A549 (cell line): Measurements from ENCODE around the gene PORCN. TPM values are rescaled to one million over a fixed set of nuclear protein-coding genes. Genes with fewer than 3 reads are reported as not detected.

Experiments used
- ATAC-seq, 2 experiments: fragments of 200-7000 bp in 1 of 2; fragments of >200 bp in 1 of 2; cut with Nextera tagmentation in 1 of 2; cut with Tn5 transposase in 1 of 2; 3 replicates each; pipeline versions ENCODE4 v1.8.0 to v1.9.1; 2018 to 2020; ENCODE audit warnings: mild to moderate bottlenecking in 1 of 2, moderate library complexity in 1 of 2
- CTCF ChIA-PET: fragments of 300-600 bp; sonication (Branson Sonifier 250); formaldehyde crosslinking; extraction: SDS; loops from one replicate; lab custom pipeline; 2021; ENCODE audit warnings: antibody characterized with exemption, inconsistent platforms; lab: Yijun Ruan, JAX
- POLR2A ChIA-PET: fragments of 350-600 bp; formaldehyde crosslinking; extraction: SDS; loops from one replicate; lab custom pipeline; 2021; ENCODE audit warnings: antibody characterized with exemption, inconsistent platforms; lab: Yijun Ruan, JAX
- DNase-seq, 2 experiments: peaks; one replicate each; pipeline versions ENCODE4 v3.0.0 to v3.0.0-alpha.2; 2011 to 2016; ENCODE audit warnings: low read depth in 1 of 2, low spot score in 1 of 2
- FAIRE-seq: peaks from 2 replicates; lab custom pipeline; 2011; peaks lifted over from hg19 to GRCh38; lab: Jason Lieb, UNC
- H3K27ac ChIP-seq, 2 experiments: fragments of >200 bp; sonication (Bioruptor Twin); formaldehyde crosslinking; 3 replicates each; pipeline ENCODE4 v1.5.1; 2016 to 2017
- H3K4me1 ChIP-seq: fragments of >200 bp; sonication (Bioruptor Twin); formaldehyde crosslinking; 3 replicates; pipeline ENCODE4 v1.6.1; 2016
- H3K4me2 ChIP-seq: fragments of >200 bp; sonication (Bioruptor Twin); formaldehyde crosslinking; 3 replicates; pipeline ENCODE4 v1.6.1; 2016
- H3K4me3 ChIP-seq: fragments of >200 bp; sonication (Bioruptor Twin); formaldehyde crosslinking; 3 replicates; pipeline ENCODE4 v1.5.1; 2016
- H3K9me3 ChIP-seq: fragments of >200 bp; sonication (Bioruptor Twin); formaldehyde crosslinking; 3 replicates; pipeline ENCODE4 v1.6.1; 2016
- BHLHE40 ChIP-seq: IDR thresholded peaks from 2 replicates; pipeline ENCODE4 v1.6.1; 2012; ENCODE audit warnings: low read depth, low read length, inconsistent platforms
- CBX8 ChIP-seq: fragments of 200-600 bp; sonication (generic); IDR thresholded peaks from 2 replicates; pipeline ENCODE4 v1.6.1; 2016
- CTCF ChIP-seq: fragments of >200 bp; sonication (Bioruptor Twin); formaldehyde crosslinking; IDR thresholded peaks from 3 replicates; pipeline ENCODE4 v1.5.1; 2016
- EHF ChIP-seq: fragments of 250-450 bp; sonication (Bioruptor Pico); IDR thresholded peaks from 2 replicates; pipeline ENCODE4 v1.5.0; 2020; ENCODE audit warnings: mild to moderate bottlenecking
- ELK1 ChIP-seq: fragments of 150-350 bp; IDR thresholded peaks from 2 replicates; pipeline ENCODE4 v1.6.1; 2014; ENCODE audit warnings: low read depth, mild to moderate bottlenecking, low read length
- EP300 ChIP-seq, 2 experiments: fragments of >200 bp; sonication (Bioruptor Twin); formaldehyde crosslinking; IDR thresholded peaks; 2 replicates in 1 of 2; 3 replicates in 1 of 2; pipeline ENCODE4 v1.6.1; 2016 to 2017
- ESRRA ChIP-seq: fragments of 150-350 bp; IDR thresholded peaks from 2 replicates; pipeline ENCODE4 v1.6.1; 2014; ENCODE audit warnings: mild to moderate bottlenecking, low read length, borderline replicate concordance
- FOSL2 ChIP-seq, 2 experiments: fragments of 450-650 bp in 1 of 2; fragments of >200 bp in 1 of 2; sonication (Bioruptor Twin) in 1 of 2; formaldehyde crosslinking; IDR thresholded peaks; 2 replicates each; pipeline versions ENCODE4 v1.5.0 to v1.6.1; 2016 to 2020; ENCODE audit warnings: mild to moderate bottlenecking in 1 of 2, moderate library complexity in 1 of 2
- GATA3 ChIP-seq: IDR thresholded peaks from 2 replicates; pipeline ENCODE4 v1.6.1; 2012; ENCODE audit warnings: borderline replicate concordance
- HDAC2 ChIP-seq: fragments of 200-600 bp; sonication (generic); IDR thresholded peaks from 2 replicates; pipeline ENCODE4 v1.6.1; 2016
- HOXB13 ChIP-seq: fragments of 250-450 bp; sonication (Bioruptor Pico); IDR thresholded peaks from 2 replicates; pipeline ENCODE4 v1.5.0; 2020; ENCODE audit warnings: low read depth, mild to moderate bottlenecking, moderate library complexity
- JUN ChIP-seq, 2 experiments: fragments of >200 bp; sonication (Bioruptor Twin); formaldehyde crosslinking; IDR thresholded peaks; 2 replicates in 1 of 2; 3 replicates in 1 of 2; pipeline ENCODE4 v1.6.1; 2016 to 2017
- JUNB ChIP-seq: fragments of >200 bp; sonication (Bioruptor Twin); formaldehyde crosslinking; IDR thresholded peaks from 2 replicates; pipeline ENCODE4 v1.6.1; 2016
- KDM5A ChIP-seq: fragments of 200-600 bp; sonication (generic); IDR thresholded peaks from 2 replicates; pipeline ENCODE4 v1.6.1; 2016; ENCODE audit warnings: antibody characterized with exemption, mild to moderate bottlenecking
- MAFK ChIP-seq: fragments of 450-650 bp; IDR thresholded peaks from 2 replicates; pipeline ENCODE4 v1.6.1; 2014; ENCODE audit not compliant: partially characterized antibody
- MAZ ChIP-seq: fragments of 150-350 bp; IDR thresholded peaks from 2 replicates; pipeline ENCODE4 v1.6.1; 2014; ENCODE audit warnings: antibody characterized with exemption, low read depth, low read length, borderline replicate concordance
- MYC ChIP-seq: IDR thresholded peaks from 2 replicates; pipeline ENCODE4 v1.6.1; 2012; ENCODE audit warnings: mild to moderate bottlenecking, inconsistent platforms, low read length, improper control_type of control experiment, borderline replicate concordance
- NPAS2 ChIP-seq: fragments of 250-450 bp; sonication (Bioruptor Pico); IDR thresholded peaks from 2 replicates; pipeline ENCODE4 v1.8.0; 2022; ENCODE audit warnings: mild to moderate bottlenecking, moderate library complexity, borderline replicate concordance
- NR3C1 ChIP-seq: fragments of >200 bp; sonication (Bioruptor Twin); formaldehyde crosslinking; IDR thresholded peaks from 3 replicates; pipeline ENCODE4 v1.6.1; 2017
- PHF8 ChIP-seq: fragments of 200-600 bp; sonication (generic); IDR thresholded peaks from 2 replicates; pipeline ENCODE4 v1.6.1; 2016; ENCODE audit warnings: low read depth, mild to moderate bottlenecking, antibody characterized with exemption, moderate library complexity, borderline replicate concordance
- RCOR1 ChIP-seq: fragments of 150-350 bp; IDR thresholded peaks from 2 replicates; pipeline ENCODE4 v1.6.1; 2014; ENCODE audit warnings: antibody characterized with exemption, low read length, low read depth
- SREBF2 ChIP-seq: fragments of 450-650 bp; IDR thresholded peaks from 2 replicates; pipeline ENCODE4 v1.6.1; 2014; ENCODE audit warnings: mild to moderate bottlenecking, moderate library complexity
- TFCP2L1 ChIP-seq: fragments of 250-450 bp; sonication (Bioruptor Pico); IDR thresholded peaks from 2 replicates; pipeline ENCODE4 v1.5.0; 2021; ENCODE audit warnings: mild to moderate bottlenecking
- USF2 ChIP-seq: fragments of 450-650 bp; IDR thresholded peaks from 2 replicates; pipeline ENCODE4 v1.6.1; 2014; ENCODE audit warnings: antibody characterized with exemption
- ZC3H11A ChIP-seq: fragments of 450-650 bp; IDR thresholded peaks from 2 replicates; pipeline ENCODE4 v1.6.1; 2014; ENCODE audit warnings: antibody characterized with exemption, mild to moderate bottlenecking
- ZFP36 ChIP-seq: fragments of 450-650 bp; IDR thresholded peaks from 2 replicates; pipeline ENCODE4 v1.6.1; 2014; ENCODE audit warnings: borderline replicate concordance; ENCODE audit not compliant: partially characterized antibody
- WGBS: methylation state at CpG from one replicate; pipeline ENCODE4 v1.1.6; 2017; ENCODE audit errors: missing lambda C conversion rate; 5-methylcytosine and 5-hydroxymethylcytosine counted together
- polyA plus RNA-seq, 4 experiments: library from polyadenylated mRNA; depleted of rRNA in 3 of 4; stranded (reverse); fragments of >200 nt; fragmentation: RNase III in 1 of 4; extraction: RNeasy Plus Mini Kit Qiagen cat#74134 plus additional on column Dnase treatment in 1 of 4; gene quantifications; 2 replicates in 3 of 4; 3 replicates in 1 of 4; pipeline ENCODE4 v1.2.3, GENCODE V29; 2011 to 2017
- TF ChIP-seq, protein P1 (sequence below): fragments of >200 bp; sonication (Bioruptor Twin); formaldehyde crosslinking; IDR thresholded peaks from 2 replicates; pipeline ENCODE4 v1.6.1; 2016
- TF ChIP-seq, protein P2 (sequence below): fragments of 200-600 bp; sonication (generic); IDR thresholded peaks from 2 replicates; pipeline ENCODE4 v1.6.1; 2016; ENCODE audit warnings: antibody characterized with exemption, mild to moderate bottlenecking, moderate library complexity

Gene PORCN
- polyA plus RNA-seq, 2 of the 4 experiments (the other 2 are of a cell fraction), result 9.4 to 18.6 TPM

- peak overlapping the region; percentile 68 to 93 for H3K27ac ChIP-seq
- no peak for TF ChIP-seq ELK1
- no peak for TF ChIP-seq JUNB
- TF ChIP-seq RCOR1, result no peak
- TF ChIP-seq TFCP2L1, result no peak
- TF ChIP-seq CTCF, result no peak
- no peak for TF ChIP-seq SREBF2
- TF ChIP-seq NPAS2, result no peak
- TF ChIP-seq, protein P1, sequence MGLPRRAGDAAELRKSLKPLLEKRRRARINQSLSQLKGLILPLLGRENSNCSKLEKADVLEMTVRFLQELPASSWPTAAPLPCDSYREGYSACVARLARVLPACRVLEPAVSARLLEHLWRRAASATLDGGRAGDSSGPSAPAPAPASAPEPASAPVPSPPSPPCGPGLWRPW, result no peak
- TF ChIP-seq NR3C1, result no peak
- no peak for TF ChIP-seq USF2
- TF ChIP-seq ESRRA, result no peak
- no peak for TF ChIP-seq KDM5A
- TF ChIP-seq JUN (IDR thresholded peaks at IDR 0.05), result no peak
- TF ChIP-seq ZFP36, result no peak
- TF ChIP-seq EP300 (IDR thresholded peaks at IDR 0.05), result no peak
- no peak for TF ChIP-seq PHF8
- TF ChIP-seq EHF (CRISPR knock-in tag), result no peak
- TF ChIP-seq ZC3H11A, result no peak
- ATAC-seq (no peak; a peak in 1 of 6 replicates), FAIRE-seq (no peak), DNase-seq (no peak)
- H3K4me3 ChIP-seq, result peak overlapping the region; percentile 18; the same call in 2 of the 3 replicates
- ChIA-PET POLR2A (interaction anchor here (0.6 to 1.6 kb wide), 6 partner anchors 8 to 1527 kb away, joined by 3 to 14 read pairs (median 5); partner anchors contain the start of gene RBM3), CTCF (interaction anchor here (0.6 to 3.0 kb wide), 7 partner anchors 10 to 56 kb away, joined by 3 to 12 read pairs (median 5); no protein-coding TSS in a partner anchor)
- peaks cover 9% of the 10 kb centered on the region for H3K4me1 ChIP-seq
- H3K4me2 ChIP-seq, result peak overlapping the region; percentile 65
- H3K9me3 ChIP-seq, result no peaks in the 10 kb centered on the region
- WGBS, result 71% methylated on average over 17 of the region's 23 CpGs
Observed at GRCh38 chrX:48538641-48539344, 30.0 kb downstream of the PORCN start.

DNA sequence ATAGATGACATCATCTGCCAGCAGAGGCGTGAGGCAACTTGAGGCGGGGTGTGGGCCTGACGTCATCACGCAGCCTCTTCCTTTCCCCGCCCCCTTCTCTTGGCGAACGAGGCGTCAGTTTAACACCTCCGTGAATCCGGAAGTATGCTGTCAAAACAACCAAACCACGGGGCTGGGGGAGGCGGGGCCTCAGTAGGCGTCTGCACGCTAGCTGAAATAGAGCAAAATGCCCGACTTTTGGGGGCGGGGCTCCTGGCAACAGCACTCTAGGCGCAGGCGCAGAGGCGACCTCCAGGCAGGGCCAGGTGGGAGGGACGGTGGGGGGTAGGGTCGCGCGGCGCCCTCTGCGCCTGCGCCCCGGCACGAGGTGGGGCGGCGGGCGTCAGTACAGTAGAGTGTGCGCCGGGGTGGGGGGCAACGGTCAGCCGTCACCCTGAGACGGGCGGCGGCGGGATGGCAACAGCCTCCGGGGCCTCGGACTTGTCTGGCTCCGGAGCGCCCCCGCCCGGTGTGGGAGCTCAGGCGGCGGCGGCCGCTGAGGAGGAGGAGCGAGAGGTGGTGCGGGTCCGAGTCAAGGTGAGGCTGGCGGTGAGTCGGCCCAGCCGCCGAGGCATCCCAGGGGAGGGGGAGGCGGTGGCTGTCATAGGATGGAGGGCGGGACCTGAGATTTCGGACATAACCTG is 30.7 kb downstream of the PORCN start, which contains the start of gene TBC1D25:
Gene TBC1D25 (plus strand): TSS at position 370 of the 683 bp plus-strand sequence. CDS start 84 bp downstream, at position 454.
- peak; percentile 74 for FAIRE-seq
- 1% methylated on average over 13 of the region's 59 CpGs for WGBS
- POLR2A ChIA-PET, result interaction anchor here (0.6 to 1.6 kb wide), 8 partner anchors 9 to 1527 kb away, joined by 3 to 14 read pairs (median 5); partner anchors contain the start of genes RBM3 and USP11
- TF ChIP-seq JUNB (no peak), MYC (0 out of 2 replicates have a peak, but pooled peaks have one; percentile 49), MAZ (no peak), HOXB13 (no peak), CBX8 (no peak), HDAC2 (no peak), EHF (CRISPR knock-in tag) (no peak), GATA3 (no peak), TFCP2L1 (0 out of 2 replicates have a peak, but pooled peaks have one; percentile 43), BHLHE40 (no peak), JUN (IDR thresholded peaks at IDR 0.05) (peak in 1 of 2 experiments; percentile 62; a peak in 2 of 5 replicates), FOSL2 (IDR thresholded peaks at IDR 0.05) (no peak), FOSL2 (CRISPR knock-in tag; IDR thresholded peaks at IDR 0.05) (peak; percentile 89), MAFK (no peak)
- TF ChIP-seq, protein P2, sequence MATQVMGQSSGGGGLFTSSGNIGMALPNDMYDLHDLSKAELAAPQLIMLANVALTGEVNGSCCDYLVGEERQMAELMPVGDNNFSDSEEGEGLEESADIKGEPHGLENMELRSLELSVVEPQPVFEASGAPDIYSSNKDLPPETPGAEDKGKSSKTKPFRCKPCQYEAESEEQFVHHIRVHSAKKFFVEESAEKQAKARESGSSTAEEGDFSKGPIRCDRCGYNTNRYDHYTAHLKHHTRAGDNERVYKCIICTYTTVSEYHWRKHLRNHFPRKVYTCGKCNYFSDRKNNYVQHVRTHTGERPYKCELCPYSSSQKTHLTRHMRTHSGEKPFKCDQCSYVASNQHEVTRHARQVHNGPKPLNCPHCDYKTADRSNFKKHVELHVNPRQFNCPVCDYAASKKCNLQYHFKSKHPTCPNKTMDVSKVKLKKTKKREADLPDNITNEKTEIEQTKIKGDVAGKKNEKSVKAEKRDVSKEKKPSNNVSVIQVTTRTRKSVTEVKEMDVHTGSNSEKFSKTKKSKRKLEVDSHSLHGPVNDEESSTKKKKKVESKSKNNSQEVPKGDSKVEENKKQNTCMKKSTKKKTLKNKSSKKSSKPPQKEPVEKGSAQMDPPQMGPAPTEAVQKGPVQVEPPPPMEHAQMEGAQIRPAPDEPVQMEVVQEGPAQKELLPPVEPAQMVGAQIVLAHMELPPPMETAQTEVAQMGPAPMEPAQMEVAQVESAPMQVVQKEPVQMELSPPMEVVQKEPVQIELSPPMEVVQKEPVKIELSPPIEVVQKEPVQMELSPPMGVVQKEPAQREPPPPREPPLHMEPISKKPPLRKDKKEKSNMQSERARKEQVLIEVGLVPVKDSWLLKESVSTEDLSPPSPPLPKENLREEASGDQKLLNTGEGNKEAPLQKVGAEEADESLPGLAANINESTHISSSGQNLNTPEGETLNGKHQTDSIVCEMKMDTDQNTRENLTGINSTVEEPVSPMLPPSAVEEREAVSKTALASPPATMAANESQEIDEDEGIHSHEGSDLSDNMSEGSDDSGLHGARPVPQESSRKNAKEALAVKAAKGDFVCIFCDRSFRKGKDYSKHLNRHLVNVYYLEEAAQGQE, result no peak

More for the DNA sequence above, 30.7 kb downstream of the PORCN start, which contains the start of gene TBC1D25:
- peak; percentile 90 to 99 for DNase-seq
- CTCF ChIA-PET, result interaction anchor here (0.6 to 3.0 kb wide), 9 partner anchors 10 to 458 kb away, joined by 3 to 12 read pairs (median 4); no protein-coding TSS in a partner anchor
- Histone ChIP-seq H3K4me1 (peaks cover 9% of the 10 kb centered on the region), H3K4me3 (peak within 1 kb of the TSS; percentile 83), H3K9me3 (no peaks in the 10 kb centered on the region), H3K27ac (peak within 1 kb of the TSS; percentile 85 to 93), H3K4me2 (peak within 1 kb of the TSS; percentile 95)
- ATAC-seq, result peak; percentile 91 to 93
